ENCODE results near the gene ST6GALNAC3. TPM values are rescaled to one million over a fixed set of nuclear protein-coding genes. Genes with fewer than 3 reads are reported as not detected.

ST6GALNAC3 gene
- total RNA-seq, 1 donor from 2014 or later = 0.26 TPM

- Histone ChIP-seq H3K4me3 (ENCODE audit: low read depth, low read length) (no peak overlapping the region), H3K27me3 (ENCODE audit: control insufficient read depth, insufficient read depth, low read length) (no peaks in the 10 kb centered on the region), H3K36me3 (ENCODE audit: control insufficient read depth, insufficient read depth, low read length) (no peaks in the 10 kb centered on the region)
- no peak for TF ChIP-seq CTCF (IDR thresholded peaks at IDR 0.05; ENCODE audit: insufficient read depth, low read length, severe bottlenecking)
- no peak for DNase-seq (ENCODE audit: low read depth)
- FAIRE-seq = no peak
Measured at GRCh38 chr1:76677416-76678405, 603.2 kb downstream of the ST6GALNAC3 start.

GRCh38 chr1:76679534-76680152 is 605.1 kb downstream of the ST6GALNAC3 start:
- TF ChIP-seq CTCF (IDR thresholded peaks at IDR 0.05; ENCODE audit: insufficient read depth, low read length, severe bottlenecking) = no peak
- H3K36me3 ChIP-seq (ENCODE audit: control insufficient read depth, insufficient read depth, low read length) = no peaks in the 10 kb centered on the region
- DNase-seq (ENCODE audit: low read depth) (no peak), FAIRE-seq (no peak)
- H3K4me3 ChIP-seq (ENCODE audit: low read depth, low read length) = no peak overlapping the region
- H3K27me3 ChIP-seq (ENCODE audit: control insufficient read depth, insufficient read depth, low read length) = no peaks in the 10 kb centered on the region

- Histone ChIP-seq H3K36me3 (ENCODE audit: control insufficient read depth, insufficient read depth, low read length) (no peaks in the 10 kb centered on the region), H3K4me3 (ENCODE audit: low read depth, low read length) (no peak overlapping the region), H3K27me3 (ENCODE audit: control insufficient read depth, insufficient read depth, low read length) (no peaks in the 10 kb centered on the region)
- FAIRE-seq (no peak), DNase-seq (ENCODE audit: low read depth) (no peak)
- TF ChIP-seq CTCF (IDR thresholded peaks at IDR 0.05; ENCODE audit: insufficient read depth, low read length, severe bottlenecking) = no peak
Measured at GRCh38 chr1:76680651-76681050, 606.1 kb downstream of the ST6GALNAC3 start.

- H3K27me3 ChIP-seq (ENCODE audit: control insufficient read depth, insufficient read depth, low read length) = no peaks in the 10 kb centered on the region
- FAIRE-seq (no peak), DNase-seq (ENCODE audit: low read depth) (no peak)
- H3K4me3 ChIP-seq (ENCODE audit: low read depth, low read length) = no peak overlapping the region
- no peak for TF ChIP-seq CTCF (IDR thresholded peaks at IDR 0.05; ENCODE audit: insufficient read depth, low read length, severe bottlenecking)
- no peaks in the 10 kb centered on the region for H3K36me3 ChIP-seq (ENCODE audit: control insufficient read depth, insufficient read depth, low read length)
Measured at GRCh38 chr1:76682138-76682537, 607.6 kb downstream of the ST6GALNAC3 start.

Other genes starting within 250 kb of the ST6GALNAC3 start
- not detected in 2 replicates for gene ASB17, start 142.3 kb upstream of the ST6GALNAC3 start, total RNA-seq

Measured in bronchial epithelial cell (primary cell).